CD4-positive, alpha-beta T cell treated with Interferon gamma for 1 hour (primary cell): Measurements from ENCODE around the gene CAPS.

Source experiments
- DNase-seq: peaks from one replicate; pipeline ENCODE4 v3.0.0-alpha.2; 2020

CAPS gene

DNA sequence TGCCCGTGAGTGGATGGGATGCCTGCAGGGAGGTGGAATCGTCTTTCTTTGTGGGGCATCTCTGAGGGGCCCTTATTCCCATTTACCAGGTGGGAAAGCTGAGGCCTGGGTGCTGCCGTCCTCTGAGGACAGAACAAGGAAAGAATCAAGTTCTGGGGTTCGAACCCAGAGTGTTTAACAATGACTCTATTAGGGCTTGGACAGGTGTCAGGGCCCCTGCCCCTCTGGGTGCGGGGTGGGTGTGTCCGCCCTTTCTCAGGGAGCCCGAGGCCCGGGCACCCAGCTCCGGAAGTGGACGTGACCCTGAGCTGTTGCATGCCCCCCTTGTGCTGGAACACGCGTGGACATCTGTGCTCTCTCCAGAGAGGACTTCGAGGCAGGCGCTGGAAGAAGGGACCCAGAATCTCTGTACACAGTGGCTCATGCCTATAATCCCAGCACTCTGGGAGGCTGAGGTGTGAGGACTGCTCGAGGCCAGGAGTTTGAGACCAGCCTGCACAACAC is 21.2 kb upstream of the CAPS start:
- no peak for DNase-seq

GRCh38 chr19:5893296-5893903 is 20.7 kb upstream of the CAPS start:
- no peak for DNase-seq

- DNase-seq: no peak
Measured at GRCh38 chr19:5893907-5894703, 19.9 kb upstream of the CAPS start.

- no peak for DNase-seq
Measured at GRCh38 chr19:5894704-5895349, 19.2 kb upstream of the CAPS start.

DNA sequence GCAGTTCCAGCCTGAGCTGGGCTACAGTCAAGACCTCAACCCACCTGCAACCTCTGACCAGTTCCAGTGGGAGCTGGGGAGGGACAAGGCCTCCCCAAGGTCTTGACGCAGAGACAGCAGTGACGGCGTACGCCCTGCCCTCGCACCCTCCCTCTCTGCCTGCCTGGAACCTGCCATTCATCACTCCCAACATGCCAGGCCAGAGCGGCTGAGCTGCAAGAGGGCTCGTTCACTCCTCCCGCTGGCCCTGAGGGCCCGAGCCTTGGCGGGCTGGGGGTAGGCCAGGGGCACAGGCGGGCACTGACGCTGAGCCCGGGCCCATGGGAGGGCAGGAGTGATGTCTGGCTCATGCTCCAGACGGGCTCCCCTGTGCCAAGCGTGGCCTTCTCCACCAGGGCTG is 18.6 kb upstream of the CAPS start:
- no peak for DNase-seq

DNA sequence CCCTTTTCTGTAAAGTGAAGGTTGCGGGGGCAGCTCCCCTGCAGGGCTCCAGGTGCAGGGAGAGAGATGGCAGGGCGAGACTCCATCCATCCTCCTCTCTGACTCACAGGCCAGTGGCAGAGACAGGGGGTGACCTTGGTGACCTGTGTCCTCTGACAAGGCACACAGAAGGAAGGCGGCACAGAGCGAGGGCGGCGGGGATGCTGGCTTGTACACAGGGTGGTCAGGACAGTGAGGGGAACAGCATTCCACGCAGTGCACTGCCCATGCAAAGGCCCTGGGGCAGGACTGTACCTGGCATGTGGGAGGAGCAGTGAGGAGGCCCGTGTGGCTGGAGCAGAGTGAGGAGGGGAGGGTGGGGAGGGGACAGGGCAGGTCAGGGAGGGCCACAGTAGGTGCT is 18.2 kb upstream of the CAPS start:
- no peak for DNase-seq

DNA sequence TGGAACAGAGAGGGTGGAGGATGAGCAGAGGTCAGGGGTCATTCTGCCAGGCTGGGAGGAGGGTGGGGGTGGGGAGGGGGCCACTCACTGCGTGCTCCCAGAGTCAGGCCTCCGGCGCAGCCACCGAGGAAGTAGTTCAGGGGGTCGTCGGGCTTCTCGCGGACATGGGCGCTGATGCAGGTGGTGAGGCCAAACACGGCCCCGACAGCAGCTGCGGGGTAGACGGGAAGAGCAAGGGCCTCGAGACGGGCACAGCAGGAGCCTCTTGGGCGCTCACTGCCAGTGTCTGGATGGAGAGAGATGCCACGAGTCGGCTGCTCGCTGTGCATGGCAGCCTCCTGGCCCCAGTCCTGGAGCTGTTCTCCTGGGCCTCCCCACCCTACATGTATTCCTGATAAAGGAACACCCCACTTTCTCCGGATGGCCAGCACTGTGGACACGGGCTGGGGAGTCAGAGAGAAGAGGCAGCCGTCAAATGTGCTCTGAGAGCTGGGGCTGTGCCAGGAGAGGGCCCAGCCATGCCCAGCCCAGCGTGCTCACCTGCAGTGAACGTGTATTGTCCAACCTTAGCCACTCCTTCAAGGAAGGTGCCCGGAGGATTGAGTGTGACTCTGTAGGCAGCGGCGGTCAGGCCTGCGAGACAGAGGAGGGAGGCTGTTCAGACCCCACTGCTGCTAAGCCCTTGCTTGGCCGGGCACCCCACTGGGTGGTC is 17.5 kb upstream of the CAPS start:
- no peak for DNase-seq

DNA sequence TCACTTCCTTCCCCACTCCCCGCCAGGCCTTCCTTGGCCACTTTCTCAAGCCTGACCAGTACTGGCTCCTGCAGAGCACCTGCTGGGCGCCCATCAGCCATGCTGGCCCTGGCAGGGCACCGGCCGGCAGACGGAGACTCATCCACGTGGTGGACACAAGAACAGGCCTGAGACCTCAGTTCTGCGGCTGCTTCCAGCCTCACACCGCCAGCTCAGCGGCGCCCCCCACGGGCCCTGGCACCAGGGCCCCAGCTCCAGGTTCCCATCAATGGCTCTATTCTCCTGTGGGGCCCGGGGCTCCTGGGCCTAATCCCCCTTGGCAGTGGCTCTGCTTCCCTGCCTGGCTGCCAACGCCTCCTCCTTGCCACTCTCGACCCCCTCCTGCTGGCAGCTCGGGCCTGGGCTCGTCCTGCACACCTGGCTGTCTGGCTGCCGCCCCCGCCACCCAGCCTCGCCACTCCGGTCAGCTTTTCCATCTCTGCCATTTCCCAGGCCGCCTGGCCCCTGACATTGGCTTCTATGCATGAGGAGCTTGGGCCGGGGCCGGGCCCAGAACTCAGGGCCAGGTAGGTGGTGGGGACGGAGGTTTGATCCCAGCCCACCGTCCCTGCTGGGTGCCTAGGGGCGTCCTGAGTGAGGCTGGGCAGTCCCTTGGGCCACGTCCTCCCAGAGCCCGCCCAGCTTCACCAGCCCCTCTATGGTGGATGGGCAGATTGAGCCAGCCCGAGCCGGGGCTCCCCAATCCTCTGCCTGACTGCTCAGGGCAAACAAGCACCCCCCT is 16.7 kb upstream of the CAPS start:
- DNase-seq: no peak

DNA sequence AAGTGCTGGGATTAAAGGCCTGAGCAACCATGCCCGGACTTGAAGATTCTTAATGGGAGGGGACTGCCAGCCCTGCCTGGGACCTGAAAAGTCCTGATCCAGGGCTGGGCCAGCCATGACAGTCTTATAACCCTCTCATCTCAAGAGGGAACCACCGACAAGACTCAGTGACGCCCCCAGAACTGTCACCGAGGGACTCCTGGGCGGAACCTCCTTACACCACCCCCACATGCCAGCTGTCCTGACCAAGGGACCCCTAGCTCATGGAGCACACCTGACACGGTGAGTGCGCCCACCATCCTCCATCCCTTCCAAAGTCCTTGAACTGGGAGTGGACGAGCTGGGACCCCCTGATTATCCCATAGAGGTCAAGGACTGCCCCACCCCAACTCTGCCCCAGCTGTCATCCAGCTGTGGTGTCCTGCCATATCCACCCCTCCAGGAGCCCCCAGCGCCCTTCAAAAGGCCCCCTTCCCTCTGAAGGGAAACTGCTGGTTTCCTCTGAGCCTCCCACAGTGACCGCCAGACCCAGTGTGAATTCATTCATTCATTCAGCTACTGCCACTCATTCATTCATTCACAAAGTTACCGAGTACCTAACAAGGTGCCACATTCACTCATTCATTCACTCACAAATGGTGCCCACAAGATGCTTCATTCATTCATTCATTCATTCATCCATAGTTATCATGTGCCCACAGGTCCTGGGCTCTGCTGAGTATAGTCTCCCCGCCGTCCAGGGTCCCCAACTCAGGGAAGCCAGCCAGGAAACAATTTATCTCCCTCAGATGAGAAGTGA is 14.1 kb upstream of the CAPS start:
- no peak for DNase-seq

GRCh38 chr19:5900976-5901375 is 13.1 kb upstream of the CAPS start:
- no peak for DNase-seq

DNA sequence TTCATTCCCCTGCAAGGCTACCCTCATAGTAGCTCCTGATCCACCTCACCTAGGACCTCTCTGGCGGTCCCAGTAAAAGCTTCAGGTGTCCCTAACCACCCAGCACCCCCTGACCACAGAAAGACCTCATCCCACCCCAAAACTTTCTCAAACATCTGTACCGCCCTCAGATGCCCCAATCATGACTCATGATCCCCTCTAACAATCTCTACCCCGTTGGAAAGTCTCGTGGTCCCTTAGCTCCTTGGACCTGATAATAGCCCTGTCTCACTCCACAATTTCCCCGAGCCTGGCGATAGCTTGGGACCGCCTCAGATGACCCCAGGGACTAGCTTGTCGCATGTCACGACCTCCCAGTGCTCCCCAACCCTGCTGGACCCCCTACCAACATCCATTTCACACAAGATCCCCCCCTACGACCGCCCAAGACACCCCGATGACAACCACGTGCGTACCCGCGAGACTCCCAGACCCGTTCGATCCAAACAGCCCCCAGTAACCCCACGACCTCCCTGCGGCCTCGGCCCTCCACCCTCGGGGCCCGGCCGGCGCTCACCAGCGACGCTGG is 10.9 kb upstream of the CAPS start:
- DNase-seq: no peak

- peak; percentile 95 for DNase-seq
Measured at GRCh38 chr19:5903624-5904351, 10.3 kb upstream of the CAPS start, which contains the start of gene NDUFA11. TSS of gene NDUFA11 (minus strand) at chr19:5903790. CDS start at chr19:5903708, 82 bp downstream.

DNA sequence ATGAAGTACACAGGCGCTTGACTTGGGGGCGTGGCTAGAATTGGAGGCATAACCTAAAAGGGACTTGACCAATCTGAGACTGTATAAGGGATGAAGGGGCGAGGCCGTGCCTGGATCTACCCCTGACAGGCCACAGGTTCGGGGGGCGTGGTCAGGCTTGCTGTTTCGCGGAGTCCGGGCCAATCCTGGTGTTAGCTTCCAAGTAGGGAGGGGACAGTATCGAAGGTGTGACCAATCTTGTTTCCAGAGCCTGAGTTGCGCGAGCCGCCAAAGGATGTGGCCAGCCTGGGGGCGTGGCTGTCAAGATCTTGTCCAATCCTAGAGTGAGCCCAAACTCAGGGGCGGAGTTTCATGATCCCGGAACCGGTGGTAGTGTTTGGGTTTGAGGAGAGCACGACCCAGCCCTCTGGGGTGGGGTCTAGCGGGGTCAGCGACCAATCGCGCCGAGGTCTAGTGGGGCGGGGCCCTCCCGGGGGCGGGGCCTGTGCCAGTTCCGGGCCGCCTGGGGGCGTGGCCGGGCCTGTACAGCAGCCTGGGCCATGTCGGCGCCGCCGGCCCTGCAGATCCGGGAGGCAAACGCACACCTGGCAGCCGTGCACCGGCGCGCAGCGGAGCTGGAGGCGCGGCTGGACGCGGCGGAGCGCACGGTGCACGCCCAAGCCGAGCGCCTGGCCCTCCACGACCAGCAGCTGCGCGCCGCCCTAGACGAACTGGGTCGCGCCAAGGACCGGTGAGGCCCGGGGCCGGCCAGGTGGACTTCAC is 9.5 kb upstream of the CAPS start, which contains the start of gene VMAC:
VMAC (plus strand) TSS at position 521 of the 762 bp plus-strand sequence; CDS start at position 540, 19 bp downstream.
- DNase-seq: peak; percentile 100

GRCh38 chr19:5905114-5905778 is 8.8 kb upstream of the CAPS start:
- no peak for DNase-seq

DNA sequence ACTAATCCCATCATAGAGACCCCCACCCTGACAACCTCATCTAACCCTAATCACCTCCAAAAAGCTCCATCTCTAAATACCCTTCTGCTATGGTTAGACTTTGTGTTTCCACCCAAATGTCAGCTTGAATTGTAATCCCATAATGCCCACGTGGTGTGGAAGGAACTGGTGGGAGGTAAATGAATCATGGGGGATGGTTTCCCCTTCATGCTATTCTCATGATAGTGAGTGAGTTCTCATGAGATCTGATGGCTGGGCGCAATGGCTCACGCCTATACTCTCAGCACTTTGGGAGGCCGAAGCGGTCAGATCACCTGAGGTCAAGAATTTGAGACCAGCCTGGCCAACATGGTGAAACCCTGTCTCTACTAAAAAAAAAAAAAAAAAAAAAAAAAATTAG is 6.8 kb upstream of the CAPS start:
- no peak for DNase-seq

GRCh38 chr19:5908773-5909442 is 5.1 kb upstream of the CAPS start:
- no peak for DNase-seq

GRCh38 chr19:5910638-5910907 is 3.5 kb upstream of the CAPS start:
- no peak for DNase-seq

- DNase-seq: no peak
Measured at GRCh38 chr19:5911366-5911765, 2.7 kb upstream of the CAPS start.

- DNase-seq: no peak
Measured at GRCh38 chr19:5914358-5914774, 312 bp downstream of the CAPS start.
